HepG2 (cell line): ENCODE measurements around the gene PLXDC2. TPM values are rescaled to one million over a fixed set of nuclear protein-coding genes. Genes with fewer than 3 reads are reported as not detected.

ENCODE experiments used
- ATAC-seq: fragments of 200-7000 bp; cut with Tn5 transposase; 3 replicates; pipeline ENCODE4 v1.9.1; 2020; ENCODE audit warnings: mild to moderate bottlenecking, moderate library complexity
- BruUV-seq: library from RNA; stranded (reverse); fragments of 400-500 nt; replicated peaks from 2 replicates; lab custom pipeline; 2021; lab: Mats Ljungman, UMichigan
- CTCF ChIA-PET: fragments of 300-600 bp; formaldehyde crosslinking; extraction: SDS; loops from one replicate; lab custom pipeline; 2021; ENCODE audit warnings: low total read pairs, inconsistent platforms, low intra/inter-chr PET ratio; lab: Yijun Ruan, JAX
- POLR2A ChIA-PET: fragments of 350-600 bp; sonication (Branson Sonifier 250); formaldehyde crosslinking; loops from one replicate; lab custom pipeline; 2020; ENCODE audit warnings: antibody characterized with exemption, inconsistent platforms; lab: Yijun Ruan, JAX
- DNase-seq: peaks from one replicate; pipeline ENCODE4 v3.0.0-alpha.2; 2015; ENCODE audit warnings: low spot score
- FAIRE-seq: peaks from 3 replicates; lab custom pipeline; 2011; peaks lifted over from hg19 to GRCh38; lab: Jason Lieb, UNC
- H2AFZ ChIP-seq: one replicate; pipeline ENCODE4 v1.6.1; 2011; ENCODE audit warnings: low read length, inconsistent platforms
- H3K27ac ChIP-seq: fragments of 300-600 bp; 3 replicates; pipeline ENCODE4 v1.8.0; 2011; ENCODE audit warnings: mixed run types, mild to moderate bottlenecking, mixed read lengths, low read length, inconsistent platforms; ENCODE audit not compliant: insufficient read depth; ENCODE audit errors: extremely low read length
- H3K27me3 ChIP-seq, 2 experiments: fragments of 200-600 bp in 1 of 2; 2 replicates in 1 of 2; 3 replicates in 1 of 2; pipeline versions ENCODE4 v1.6.0 to v1.8.0; 2011; ENCODE audit warnings: low read length in 2 of 2, mild to moderate bottlenecking in 2 of 2, moderate library complexity in 2 of 2, inconsistent platforms in 1 of 2; ENCODE audit not compliant: insufficient read depth in 2 of 2, control insufficient read depth in 1 of 2
- H3K36me3 ChIP-seq, 2 experiments: fragments of 200-600 bp in 1 of 2; replicated peaks in 1 of 2; 2 replicates in 1 of 2; 3 replicates in 1 of 2; pipeline versions ENCODE4 v1.5.1 to v1.8.0; 2011; ENCODE audit warnings: low read length in 2 of 2, inconsistent platforms in 1 of 2; ENCODE audit not compliant: insufficient read depth in 2 of 2, control insufficient read depth in 1 of 2
- H3K4me1 ChIP-seq: 2 replicates; pipeline ENCODE4 v1.5.1; 2012; ENCODE audit warnings: low read length, inconsistent platforms; ENCODE audit not compliant: insufficient read depth
- H3K4me2 ChIP-seq: 2 replicates; pipeline ENCODE4 v1.6.0; 2011; ENCODE audit warnings: low read depth, low read length, inconsistent platforms
- H3K4me3 ChIP-seq, 3 experiments: fragments of 200-600 bp in 1 of 3; sonication (generic), shearing (Covaris generic) in 1 of 3; replicated peaks in 1 of 3; 2 replicates each; pipeline ENCODE4 v1.5.1; 2011 to 2016; ENCODE audit warnings: low read length in 3 of 3, inconsistent platforms in 2 of 3, low read depth in 2 of 3, mild to moderate bottlenecking in 2 of 3, control low read depth in 1 of 3, mixed read lengths in 1 of 3; ENCODE audit not compliant: insufficient read depth in 1 of 3
- H3K79me2 ChIP-seq: one replicate; pipeline ENCODE4 v1.6.1; 2011; ENCODE audit warnings: low read length, inconsistent platforms; ENCODE audit not compliant: insufficient read depth
- H3K9ac ChIP-seq: 2 replicates; pipeline ENCODE4 v1.6.0; 2011; ENCODE audit warnings: mild to moderate bottlenecking, low read depth, low read length, inconsistent platforms; ENCODE audit not compliant: insufficient read depth
- H3K9me3 ChIP-seq: 2 replicates; pipeline ENCODE4 v1.5.1; 2012; ENCODE audit warnings: mild to moderate bottlenecking, low read length
- H4K20me1 ChIP-seq: 2 replicates; pipeline ENCODE4 v1.6.0; 2011; ENCODE audit warnings: inconsistent platforms, mild to moderate bottlenecking, low read length, moderate library complexity; ENCODE audit not compliant: insufficient read depth
- CEBPB ChIP-seq: IDR thresholded peaks from 2 replicates; pipeline ENCODE4 v1.6.1; 2011; ENCODE audit warnings: low read depth, low read length, improper control_type of control experiment, borderline replicate concordance
- MED1 ChIP-seq: sonication (generic); formaldehyde crosslinking; IDR thresholded peaks from 2 replicates; pipeline ENCODE4 v1.4.0; 2020; ENCODE audit warnings: missing genetic modification reagents
- PBX3 ChIP-seq: sonication (generic); formaldehyde crosslinking; IDR thresholded peaks from 2 replicates; pipeline ENCODE4 v1.8.1; 2023; ENCODE audit warnings: missing genetic modification reagents, inconsistent platforms, borderline replicate concordance
- ZBTB3 ChIP-seq: sonication (generic); formaldehyde crosslinking; IDR thresholded peaks from 2 replicates; pipeline ENCODE4 v1.4.0; 2020; ENCODE audit warnings: low read depth, mild to moderate bottlenecking, moderate library complexity, missing genetic modification reagents, borderline replicate concordance
- ZFP82 ChIP-seq: sonication (generic); formaldehyde crosslinking; IDR thresholded peaks from 2 replicates; pipeline ENCODE4 v1.5.1; 2020; ENCODE audit warnings: mild to moderate bottlenecking, missing genetic modification reagents, borderline replicate concordance
- ZNF280D ChIP-seq: sonication (generic); formaldehyde crosslinking; IDR thresholded peaks from 2 replicates; pipeline ENCODE4 v1.5.1; 2020; ENCODE audit warnings: mild to moderate bottlenecking, missing genetic modification reagents
- WGBS: methylation state at CpG from one replicate; pipeline ENCODE4 v1.1.6; 2017; ENCODE audit warnings: low lambda C conversion rate; 5-methylcytosine and 5-hydroxymethylcytosine counted together
- in situ Hi-C: cut with HindIII; loops from 2 replicates; pipeline ENCODE4 v1.10.0; 2017; ENCODE audit warnings: low pct_unique_long_range_greater_than_20kb; ENCODE audit not compliant: extremely low pct_ligation_motif_present
- intact Hi-C: fragments of 100-400 bp; cut with micrococcal nuclease; formaldehyde crosslinking; loops from one replicate; pipeline ENCODE4 v1.10.0; 2022; ENCODE audit not compliant: unreplicated experiment
- polyA plus RNA-seq, 8 experiments: library from polyadenylated mRNA; depleted of rRNA in 3 of 8; stranded (reverse) in 7 of 8; unstranded in 1 of 8; fragments of >200 nt; fragmentation: Illumina TruSeq in 4 of 8; extraction: Trizol in 4 of 8; gene quantifications; 2 replicates each; pipeline versions ENCODE4 v1.2.1 to v1.2.3, GENCODE V29; 2011 to 2016; ENCODE audit warnings: low read depth in 4 of 8, missing spikeins in 1 of 8, mixed read lengths in 1 of 8; ENCODE audit not compliant: insufficient read depth in 1 of 8
- total RNA-seq, 5 experiments: library from RNA; depleted of rRNA; stranded (reverse); fragments of >200 nt; fragmentation: Illumina TruSeq; extraction: Trizol; gene quantifications; 2 replicates each; pipeline ENCODE4 v1.2.3, GENCODE V29; 2016; ENCODE audit warnings: low read depth in 1 of 5

PLXDC2 gene
- total and polyA plus RNA-seq, 2 of the 13 experiments (the other 11 are each of a cell fraction or from before 2014, with no cell fraction given) = 2.1 to 2.4 TPM

- Histone ChIP-seq H3K4me3 (no peak overlapping the region), H3K36me3 (no peaks in the 10 kb centered on the region), H3K4me2 (no peak overlapping the region), H3K27me3 (no peaks in the 10 kb centered on the region), H3K27ac (no peak overlapping the region), H3K9me3 (no peaks in the 10 kb centered on the region), H3K9ac (no peak overlapping the region), H3K4me1 (no peaks in the 10 kb centered on the region), H3K79me2 (no peaks in the 10 kb centered on the region), H2AFZ (no peak overlapping the region), H4K20me1 (no peaks in the 10 kb centered on the region)
- TF ChIP-seq ZNF280D = no peak
- no peak for TF ChIP-seq MED1 (CRISPR knock-in tag)
- TF ChIP-seq ZBTB3 (CRISPR knock-in tag) = no peak
- no peak for TF ChIP-seq ZFP82
- peak; percentile 58; the same call in 1 of the 2 replicates for TF ChIP-seq CEBPB
- TF ChIP-seq PBX3 (CRISPR knock-in tag) = no peak
- WGBS = 35% methylated on average over 2 of the region's 2 CpGs
- ATAC-seq = no peak
- POLR2A ChIA-PET = no interaction called here
- CTCF ChIA-PET = no interaction called here
- FAIRE-seq = no peak
- intact Hi-C loops = no loop called here
- DNase-seq = no peak
- no TSS peak for BruUV-seq
- in situ Hi-C loops = no loop called here
Observed at GRCh38 chr10:20156511-20156910, 340.3 kb downstream of the PLXDC2 start.
